ENCODE measurements around the gene NPS. TPM values are rescaled to one million over a fixed set of nuclear protein-coding genes. Genes with fewer than 3 reads are reported as not detected.

Gene NPS
- total RNA-seq = not detected

- DNase-seq = no peak
These were observed at the start of gene NPS for GRCh38 chr10:127549009-127549408. NPS (plus strand) TSS chr10:127549309; CDS start chr10:127549369, 60 bp downstream.

- no peak for DNase-seq
These were observed 49.0 kb upstream of the NPS start for GRCh38 chr10:127500127-127500526.

- DNase-seq = no peak
These were observed 43.0 kb upstream of the NPS start for GRCh38 chr10:127506094-127506493.

GRCh38 chr10:127522298-127522697 lies 26.8 kb upstream of the NPS start:
- DNase-seq = no peak

GRCh38 chr10:127523476-127523875 lies 25.6 kb upstream of the NPS start:
- peak; percentile 87 for DNase-seq

GRCh38 chr10:127524229-127524628 lies 24.9 kb upstream of the NPS start:
- no peak for DNase-seq

GRCh38 chr10:127524908-127525665 lies 24.0 kb upstream of the NPS start:
- DNase-seq = no peak

GRCh38 chr10:127525686-127526085 lies 23.4 kb upstream of the NPS start:
- DNase-seq = no peak

- no peak for DNase-seq
These were observed 22.9 kb upstream of the NPS start for GRCh38 chr10:127526161-127526560.

- DNase-seq = peak; percentile 19
These were observed 21.8 kb upstream of the NPS start for GRCh38 chr10:127527320-127527719.

- peak; percentile 65 for DNase-seq
These were observed 21.2 kb upstream of the NPS start for GRCh38 chr10:127527891-127528290.

- no peak for DNase-seq
These were observed 16.9 kb upstream of the NPS start for GRCh38 chr10:127532193-127532592.

- no peak for DNase-seq
These were observed 16.4 kb upstream of the NPS start for GRCh38 chr10:127532659-127533058.

GRCh38 chr10:127534074-127534473 lies 15.0 kb upstream of the NPS start:
- DNase-seq = no peak

- no peak for DNase-seq
These were observed 14.6 kb upstream of the NPS start for GRCh38 chr10:127534496-127534895.

GRCh38 chr10:127535802-127536515 lies 13.2 kb upstream of the NPS start:
- no peak for DNase-seq

- DNase-seq = no peak
These were observed 11.9 kb upstream of the NPS start for GRCh38 chr10:127536972-127537760.

GRCh38 chr10:127537924-127538323 lies 11.2 kb upstream of the NPS start:
- DNase-seq = no peak

GRCh38 chr10:127548022-127548421 lies 1.1 kb upstream of the NPS start:
- DNase-seq = no peak

- DNase-seq = no peak
These were observed 1.8 kb downstream of the NPS start for GRCh38 chr10:127550861-127551260.

- DNase-seq = no peak
These were observed 3.3 kb downstream of the NPS start for GRCh38 chr10:127552446-127552845.

GRCh38 chr10:127553417-127553816 lies 4.3 kb downstream of the NPS start:
- no peak for DNase-seq

GRCh38 chr10:127556916-127557315 lies 7.8 kb downstream of the NPS start:
- DNase-seq = peak; percentile 10

Data from skin of body (tissue), 2 donors.